Neural cell (in vitro differentiated cells): ENCODE data around the gene AHCYL1. TPM values are rescaled to one million over a fixed set of nuclear protein-coding genes. Genes with fewer than 3 reads are reported as not detected.

Experiments
- H2AFZ ChIP-seq: fragments of 200-600, 300-800 bp; sonication (generic), shearing (Covaris generic); 2 replicates; pipeline ENCODE4 v1.6.0; 2014; ENCODE audit warnings: low read depth, mild to moderate bottlenecking, antibody characterized with exemption, low read length, moderate library complexity
- H3F3A ChIP-seq: fragments of 200-600 bp; shearing (Covaris generic); 2 replicates; pipeline ENCODE4 v1.6.1; 2016; ENCODE audit warnings: mild to moderate bottlenecking, moderate library complexity, mixed read lengths, antibody characterized with exemption, low read length; ENCODE audit not compliant: insufficient read depth, poor library complexity, severe bottlenecking
- H3K27ac ChIP-seq: fragments of 200-600, 300-800 bp; sonication (generic), shearing (Covaris generic); 2 replicates; pipeline ENCODE4 v1.5.1; 2014; ENCODE audit warnings: mild to moderate bottlenecking, low read length, moderate library complexity
- H3K27me3 ChIP-seq: fragments of 300-800, 200-600 bp; sonication (generic), shearing (Covaris generic); 2 replicates; pipeline ENCODE4 v1.6.0; 2014; ENCODE audit warnings: mild to moderate bottlenecking, low read depth, low read length, moderate library complexity; ENCODE audit not compliant: insufficient read depth
- H3K36me3 ChIP-seq: fragments of 300-800, 200-600 bp; sonication (generic), shearing (Covaris generic); 2 replicates; pipeline ENCODE4 v1.5.1; 2014; ENCODE audit warnings: mild to moderate bottlenecking, antibody characterized with exemption, low read length, moderate library complexity; ENCODE audit not compliant: insufficient read depth
- H3K4me2 ChIP-seq: fragments of 300-800, 200-600 bp; sonication (generic), shearing (Covaris generic); 2 replicates; pipeline ENCODE4 v1.6.0; 2014; ENCODE audit warnings: mild to moderate bottlenecking, low read length
- H3K4me3 ChIP-seq: fragments of 300-800, 200-600 bp; sonication (generic), shearing (Covaris generic); 2 replicates; pipeline ENCODE4 v1.5.1; 2014; ENCODE audit warnings: mild to moderate bottlenecking, low read length, moderate library complexity
- H3K79me2 ChIP-seq: fragments of 200-600 bp; shearing (Covaris generic); replicated peaks from 2 replicates; pipeline ENCODE4 v1.6.0; 2014; ENCODE audit warnings: mild to moderate bottlenecking, low read length, moderate library complexity; ENCODE audit not compliant: insufficient read depth
- H3K9ac ChIP-seq: fragments of 300-800, 200-600 bp; sonication (generic), shearing (Covaris generic); 2 replicates; pipeline ENCODE4 v1.6.1; 2016; ENCODE audit warnings: mild to moderate bottlenecking, low read length, mixed read lengths
- H3K9me2 ChIP-seq: fragments of 200-600 bp; shearing (Covaris generic); 2 replicates; pipeline ENCODE4 v1.6.1; 2016; ENCODE audit warnings: mild to moderate bottlenecking, low read length, mixed read lengths; ENCODE audit not compliant: insufficient read depth
- H3K9me3 ChIP-seq: fragments of 200-600, 300-800 bp; sonication (generic), shearing (Covaris generic); 2 replicates; pipeline ENCODE4 v1.6.1; 2016; ENCODE audit warnings: mild to moderate bottlenecking, mixed run types, low read length, moderate library complexity, mixed read lengths
- H4K20me1 ChIP-seq: fragments of 200-600 bp; shearing (Covaris generic); 2 replicates; pipeline ENCODE4 v1.6.1; 2016; ENCODE audit warnings: mild to moderate bottlenecking, mixed run types; ENCODE audit not compliant: insufficient read depth
- CTCF ChIP-seq: fragments of 450-650 bp; IDR thresholded peaks from 2 replicates; pipeline ENCODE4 v1.5.1; 2014; ENCODE audit warnings: antibody characterized with exemption, mild to moderate bottlenecking, moderate library complexity; ENCODE audit not compliant: poor library complexity, severe bottlenecking
- EP300 ChIP-seq: fragments of 450-650 bp; conservative IDR thresholded peaks from 2 replicates; pipeline ENCODE4 v1.6.1; 2014; ENCODE audit warnings: antibody characterized with exemption, mild to moderate bottlenecking, moderate library complexity; ENCODE audit not compliant: poor library complexity, severe bottlenecking
- EZH2 ChIP-seq: fragments of 200-600, 300-800 bp; shearing (Covaris generic), sonication (generic); IDR thresholded peaks from 2 replicates; pipeline ENCODE4 v1.6.1; 2014; ENCODE audit warnings: antibody characterized with exemption, low read length, borderline replicate concordance, mild to moderate bottlenecking; ENCODE audit not compliant: insufficient read depth, poor library complexity, severe bottlenecking
- MXI1 ChIP-seq: fragments of 450-650 bp; conservative IDR thresholded peaks from 2 replicates; pipeline ENCODE4 v1.6.1; 2014; ENCODE audit warnings: antibody characterized with exemption, mild to moderate bottlenecking; ENCODE audit not compliant: poor library complexity, severe bottlenecking
- POLR2AphosphoS5 ChIP-seq: IDR thresholded peaks from 2 replicates; pipeline ENCODE4 v1.6.1; 2012
- RAD21 ChIP-seq: fragments of 450-650 bp; conservative IDR thresholded peaks from 2 replicates; pipeline ENCODE4 v1.6.1; 2014; ENCODE audit warnings: antibody characterized with exemption, mild to moderate bottlenecking, moderate library complexity
- SMC3 ChIP-seq: fragments of 450-650 bp; conservative IDR thresholded peaks from 2 replicates; pipeline ENCODE4 v1.6.1; 2014; ENCODE audit warnings: antibody characterized with exemption, mild to moderate bottlenecking, moderate library complexity; ENCODE audit not compliant: poor library complexity
- TAF1 ChIP-seq: IDR thresholded peaks from 2 replicates; pipeline ENCODE4 v1.6.1; 2012; ENCODE audit warnings: low read depth
- polyA plus RNA-seq: library from polyadenylated mRNA; depleted of rRNA; stranded (reverse); fragments of >200 nt; gene quantifications from 2 replicates; pipeline ENCODE4 v1.2.3, GENCODE V29; 2014
- TF ChIP-seq, protein P1 (sequence below): IDR thresholded peaks from 2 replicates; pipeline ENCODE4 v1.6.1; 2012; ENCODE audit warnings: borderline replicate concordance

AHCYL1 gene
- polyA plus RNA-seq, 1 donor from 2014 or later, result 48.7 TPM

GRCh38 chr1:109981004-109981335 lies 3.6 kb upstream of the AHCYL1 start:
- H3K27ac ChIP-seq, result no peak overlapping the region
- H3K4me3 ChIP-seq, result no peak overlapping the region
- H2AFZ ChIP-seq, result no peak overlapping the region
- no peaks in the 10 kb centered on the region for H3K9me2 ChIP-seq
- H3K4me2 ChIP-seq, result no peak overlapping the region
- no peaks in the 10 kb centered on the region for H3K27me3 ChIP-seq
- H4K20me1 ChIP-seq, result no peaks in the 10 kb centered on the region
- TF ChIP-seq MXI1 (no peak), TAF1 (no peak), EZH2 (no peak), EP300 (no peak), SMC3 (no peak), CTCF (no peak), POLR2AphosphoS5 (no peak), RAD21 (no peak)
- TF ChIP-seq, protein P1, sequence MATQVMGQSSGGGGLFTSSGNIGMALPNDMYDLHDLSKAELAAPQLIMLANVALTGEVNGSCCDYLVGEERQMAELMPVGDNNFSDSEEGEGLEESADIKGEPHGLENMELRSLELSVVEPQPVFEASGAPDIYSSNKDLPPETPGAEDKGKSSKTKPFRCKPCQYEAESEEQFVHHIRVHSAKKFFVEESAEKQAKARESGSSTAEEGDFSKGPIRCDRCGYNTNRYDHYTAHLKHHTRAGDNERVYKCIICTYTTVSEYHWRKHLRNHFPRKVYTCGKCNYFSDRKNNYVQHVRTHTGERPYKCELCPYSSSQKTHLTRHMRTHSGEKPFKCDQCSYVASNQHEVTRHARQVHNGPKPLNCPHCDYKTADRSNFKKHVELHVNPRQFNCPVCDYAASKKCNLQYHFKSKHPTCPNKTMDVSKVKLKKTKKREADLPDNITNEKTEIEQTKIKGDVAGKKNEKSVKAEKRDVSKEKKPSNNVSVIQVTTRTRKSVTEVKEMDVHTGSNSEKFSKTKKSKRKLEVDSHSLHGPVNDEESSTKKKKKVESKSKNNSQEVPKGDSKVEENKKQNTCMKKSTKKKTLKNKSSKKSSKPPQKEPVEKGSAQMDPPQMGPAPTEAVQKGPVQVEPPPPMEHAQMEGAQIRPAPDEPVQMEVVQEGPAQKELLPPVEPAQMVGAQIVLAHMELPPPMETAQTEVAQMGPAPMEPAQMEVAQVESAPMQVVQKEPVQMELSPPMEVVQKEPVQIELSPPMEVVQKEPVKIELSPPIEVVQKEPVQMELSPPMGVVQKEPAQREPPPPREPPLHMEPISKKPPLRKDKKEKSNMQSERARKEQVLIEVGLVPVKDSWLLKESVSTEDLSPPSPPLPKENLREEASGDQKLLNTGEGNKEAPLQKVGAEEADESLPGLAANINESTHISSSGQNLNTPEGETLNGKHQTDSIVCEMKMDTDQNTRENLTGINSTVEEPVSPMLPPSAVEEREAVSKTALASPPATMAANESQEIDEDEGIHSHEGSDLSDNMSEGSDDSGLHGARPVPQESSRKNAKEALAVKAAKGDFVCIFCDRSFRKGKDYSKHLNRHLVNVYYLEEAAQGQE, result no peak
- no peaks in the 10 kb centered on the region for H3F3A ChIP-seq
- H3K36me3 ChIP-seq, result no peaks in the 10 kb centered on the region
- H3K79me2 ChIP-seq, result peaks cover 10% of the 10 kb centered on the region
- H3K9ac ChIP-seq, result no peak overlapping the region
- no peaks in the 10 kb centered on the region for H3K9me3 ChIP-seq

GRCh38 chr1:109983380-109984189 lies 980 bp upstream of the AHCYL1 start:
- peaks cover 3% of the 10 kb centered on the region for H3K36me3 ChIP-seq
- no peaks in the 10 kb centered on the region for H4K20me1 ChIP-seq
- H3F3A ChIP-seq, result no peaks in the 10 kb centered on the region
- H3K9ac ChIP-seq, result no peak overlapping the region
- no peak overlapping the region for H3K4me2 ChIP-seq
- no peak for TF ChIP-seq CTCF
- TF ChIP-seq POLR2AphosphoS5, result no peak
- no peak for TF ChIP-seq SMC3
- no peak for TF ChIP-seq EZH2
- no peak for TF ChIP-seq EP300
- no peak for TF ChIP-seq TAF1
- TF ChIP-seq, protein P1, result no peak
- no peak for TF ChIP-seq MXI1
- H2AFZ ChIP-seq, result no peak overlapping the region
- H3K9me2 ChIP-seq, result no peaks in the 10 kb centered on the region
- peaks cover 36% of the 10 kb centered on the region for H3K79me2 ChIP-seq
- no peaks in the 10 kb centered on the region for H3K27me3 ChIP-seq
- H3K27ac ChIP-seq, result no peak overlapping the region
- no peaks in the 10 kb centered on the region for H3K9me3 ChIP-seq
- no peak overlapping the region for H3K4me3 ChIP-seq
